ENCODE results near the gene PTTG1IP.

Gene PTTG1IP

DNA sequence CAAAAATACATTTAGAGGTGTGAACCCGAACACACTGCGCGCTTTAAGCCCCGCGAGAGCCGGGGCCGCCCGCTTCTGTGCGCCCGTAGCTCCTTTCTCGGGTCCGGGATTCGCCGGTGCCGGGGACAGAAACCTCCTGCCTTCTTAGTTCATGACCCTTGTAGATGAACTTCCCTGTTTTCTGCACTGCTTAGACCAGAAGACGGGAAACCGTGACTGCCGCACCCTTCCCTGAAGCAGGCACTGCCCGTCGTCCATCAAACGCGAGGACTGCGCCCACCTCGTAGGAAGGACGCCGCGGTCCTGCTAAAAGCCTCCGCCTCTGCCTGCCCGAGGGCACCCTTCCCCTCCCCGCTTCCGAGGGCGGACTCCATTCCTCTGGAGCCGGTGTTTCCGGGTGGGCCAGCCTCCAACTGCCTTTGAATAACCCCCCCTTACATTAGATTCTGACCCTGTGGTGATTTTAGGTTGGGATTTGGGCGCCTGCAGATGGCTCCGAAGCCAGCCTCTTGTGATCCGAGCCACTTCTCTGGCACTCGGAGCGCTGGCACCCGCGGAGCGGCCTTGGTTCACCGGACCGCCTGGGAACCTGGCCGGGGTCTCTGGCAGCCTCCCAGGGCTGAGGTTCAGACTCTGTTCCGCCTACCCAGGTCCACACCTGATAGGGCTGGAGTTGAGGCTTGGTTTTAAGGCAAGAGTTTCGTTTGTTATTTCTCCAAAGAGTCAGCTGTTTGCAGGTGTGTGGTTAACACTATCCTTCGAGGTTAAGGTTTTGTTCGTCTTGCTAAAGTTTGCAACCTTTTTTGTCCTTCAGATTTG, 1.2 kb upstream of the PTTG1IP start:
- Histone ChIP-seq H3K79me2 (ENCODE audit: insufficient read depth, low read length) (no peaks in the 10 kb centered on the region), H2AFZ (ENCODE audit: low read length) (0 out of 2 replicates have a peak overlapping the region, but pooled peaks have one; percentile 87), H3K27me3 (ENCODE audit: insufficient read depth, low read length) (no peaks in the 10 kb centered on the region; the same call in 1 of the 2 replicates), H3K4me3 (ENCODE audit: low read depth, low read length, poor library complexity, severe bottlenecking) (peak overlapping the region; percentile 80), H3F3A (ENCODE audit: insufficient read depth, low read length) (0 out of 2 replicates have a peak, but pooled peaks cover 5% of the 10 kb centered on the region), H3K9ac (ENCODE audit: low read length) (peak overlapping the region; percentile 74), H3K27ac (ENCODE audit: low read depth, low read length, poor library complexity, severe bottlenecking) (no peak overlapping the region), H3K36me3 (ENCODE audit: insufficient read depth, low read length) (no peaks in the 10 kb centered on the region; the same call in 1 of the 2 replicates), H3K9me3 (ENCODE audit: low read length) (no peaks in the 10 kb centered on the region), H3K9me2 (ENCODE audit: low read depth, low read length) (no peaks in the 10 kb centered on the region), H3K4me2 (ENCODE audit: low read length) (peak overlapping the region; percentile 93), H3K4me1 (ENCODE audit: insufficient read depth, low read length, severe bottlenecking) (peaks cover 35% of the 10 kb centered on the region), H4K20me1 (ENCODE audit: insufficient read depth, low read length) (no peaks in the 10 kb centered on the region)
- no peak for TF ChIP-seq EZH2 (IDR thresholded peaks at IDR 0.05; ENCODE audit: borderline replicate concordance, low read length)
- no peak for TF ChIP-seq CTCF (IDR thresholded peaks at IDR 0.05; ENCODE audit: low read length)

GRCh38 chr21:44874240-44874496, 678 bp upstream of the PTTG1IP start:
- Histone ChIP-seq H3K9me2 (ENCODE audit: low read depth, low read length) (no peaks in the 10 kb centered on the region), H2AFZ (ENCODE audit: low read length) (peak overlapping the region; percentile 87; the same call in 1 of the 2 replicates), H3K27ac (ENCODE audit: low read depth, low read length, poor library complexity, severe bottlenecking) (no peak overlapping the region), H3K79me2 (ENCODE audit: insufficient read depth, low read length) (peaks cover 2% of the 10 kb centered on the region; the same call in 1 of the 2 replicates), H3F3A (ENCODE audit: insufficient read depth, low read length) (0 out of 2 replicates have a peak, but pooled peaks cover 5% of the 10 kb centered on the region), H4K20me1 (ENCODE audit: insufficient read depth, low read length) (no peaks in the 10 kb centered on the region), H3K9me3 (ENCODE audit: low read length) (no peaks in the 10 kb centered on the region), H3K4me3 (ENCODE audit: low read depth, low read length, poor library complexity, severe bottlenecking) (peak overlapping the region; percentile 80), H3K36me3 (ENCODE audit: insufficient read depth, low read length) (no peaks in the 10 kb centered on the region; the same call in 1 of the 2 replicates), H3K9ac (ENCODE audit: low read length) (peak overlapping the region; percentile 74), H3K4me2 (ENCODE audit: low read length) (peak overlapping the region; percentile 93), H3K27me3 (ENCODE audit: insufficient read depth, low read length) (no peaks in the 10 kb centered on the region; the same call in 1 of the 2 replicates), H3K4me1 (ENCODE audit: insufficient read depth, low read length, severe bottlenecking) (peaks cover 35% of the 10 kb centered on the region)
- no peak for TF ChIP-seq EZH2 (IDR thresholded peaks at IDR 0.05; ENCODE audit: borderline replicate concordance, low read length)
- TF ChIP-seq CTCF (IDR thresholded peaks at IDR 0.05; ENCODE audit: low read length): no peak

DNA sequence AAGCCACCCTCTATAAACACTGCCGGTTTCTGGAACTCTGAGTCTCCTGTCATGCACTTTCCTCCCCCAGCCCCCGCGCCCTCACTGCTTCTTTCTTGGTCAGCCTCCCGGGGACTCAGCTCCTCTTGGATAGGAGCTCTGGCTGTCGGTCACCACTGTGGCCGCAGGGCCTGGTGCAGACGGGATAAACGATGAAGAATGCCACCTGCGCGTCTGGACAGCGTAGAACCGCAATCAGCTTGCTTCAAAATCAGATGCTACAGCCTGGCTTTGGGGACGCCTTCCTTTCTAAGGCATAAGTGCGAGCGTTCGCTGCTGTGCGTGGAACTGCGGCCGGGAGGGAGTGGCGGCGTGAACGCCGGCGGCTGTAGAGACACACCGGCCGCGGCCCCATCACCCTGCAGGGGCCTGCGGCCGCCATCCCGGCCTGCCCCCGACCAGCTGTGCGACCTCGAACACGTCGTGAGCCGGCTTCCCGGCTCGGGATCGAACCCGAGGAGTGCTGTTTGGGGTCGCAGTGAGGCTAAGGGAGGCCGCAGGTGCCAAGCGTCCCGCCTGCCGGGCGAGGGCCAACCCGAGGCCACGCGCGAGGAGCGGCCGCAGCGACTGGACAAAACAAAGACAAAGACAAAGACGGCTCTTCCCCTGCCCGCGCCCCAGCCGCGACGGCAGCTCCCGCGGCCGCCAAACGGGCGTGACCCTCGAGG, 688 bp downstream of the PTTG1IP start:
- Histone ChIP-seq H3K4me2 (ENCODE audit: low read length) (peak overlapping the region; percentile 91), H3K9me2 (ENCODE audit: low read depth, low read length) (no peaks in the 10 kb centered on the region), H3K27me3 (ENCODE audit: insufficient read depth, low read length) (no peaks in the 10 kb centered on the region; the same call in 1 of the 2 replicates), H3F3A (ENCODE audit: insufficient read depth, low read length) (0 out of 2 replicates have a peak, but pooled peaks cover 5% of the 10 kb centered on the region), H3K27ac (ENCODE audit: low read depth, low read length, poor library complexity, severe bottlenecking) (no peak overlapping the region), H3K36me3 (ENCODE audit: insufficient read depth, low read length) (no peaks in the 10 kb centered on the region; the same call in 1 of the 2 replicates), H3K79me2 (ENCODE audit: insufficient read depth, low read length) (peaks cover 6% of the 10 kb centered on the region), H3K4me1 (ENCODE audit: insufficient read depth, low read length, severe bottlenecking) (peaks cover 46% of the 10 kb centered on the region), H3K9ac (ENCODE audit: low read length) (peak overlapping the region; percentile 70), H3K4me3 (ENCODE audit: low read depth, low read length, poor library complexity, severe bottlenecking) (peak overlapping the region; percentile 80), H2AFZ (ENCODE audit: low read length) (no peak overlapping the region), H4K20me1 (ENCODE audit: insufficient read depth, low read length) (no peaks in the 10 kb centered on the region), H3K9me3 (ENCODE audit: low read length) (no peaks in the 10 kb centered on the region)
- no peak for TF ChIP-seq EZH2 (IDR thresholded peaks at IDR 0.05; ENCODE audit: borderline replicate concordance, low read length)

All from OCI-LY1 (cell line).